HepG2 (cell line): ENCODE results near the gene C1orf50. TPM values are rescaled to one million over a fixed set of nuclear protein-coding genes. Genes with fewer than 3 reads are reported as not detected.
A peak's percentile ranks its signal among the peaks of the same experiment; 100 is the strongest.

ENCODE experiments used
- CREM ChIP-seq, 2 experiments: sonication (generic) in 1 of 2; formaldehyde crosslinking in 1 of 2; IDR thresholded peaks; 2 replicates each; pipeline versions ENCODE4 v1.4.0 to v1.6.1; 2016 to 2020; ENCODE audit warnings: antibody characterized with exemption in 1 of 2, mild to moderate bottlenecking in 1 of 2, missing genetic modification reagents in 1 of 2
- ELF1 ChIP-seq: sonication (generic); formaldehyde crosslinking; IDR thresholded peaks from 2 replicates; pipeline ENCODE4 v1.4.0; 2020; ENCODE audit warnings: missing genetic modification reagents
- ETV5 ChIP-seq: IDR thresholded peaks from 2 replicates; pipeline ENCODE4 v1.6.1; 2018; ENCODE audit warnings: missing biosample characterization, missing genetic modification reagents, inconsistent platforms, borderline replicate concordance
- FOXK1 ChIP-seq: sonication (generic); formaldehyde crosslinking; IDR thresholded peaks from 2 replicates; pipeline ENCODE4 v1.4.0; 2020; ENCODE audit warnings: low read depth, missing genetic modification reagents, borderline replicate concordance
- FOXP1 ChIP-seq, 2 experiments: fragments of 450-650 bp in 1 of 2; IDR thresholded peaks; 2 replicates each; pipeline ENCODE4 v1.6.1; 2017 to 2018; ENCODE audit warnings: antibody characterized with exemption in 1 of 2
- HCFC1 ChIP-seq: fragments of 150-350 bp; IDR thresholded peaks from 2 replicates; pipeline ENCODE4 v1.6.1; 2014; ENCODE audit warnings: low read depth, low read length
- MIER3 ChIP-seq: IDR thresholded peaks from 2 replicates; pipeline ENCODE4 v1.6.1; 2016; ENCODE audit warnings: missing compliant biosample characterization, borderline replicate concordance
- MYNN ChIP-seq: sonication (generic); formaldehyde crosslinking; IDR thresholded peaks from 2 replicates; pipeline ENCODE4 v1.4.0; 2020; ENCODE audit warnings: mild to moderate bottlenecking, low read depth, missing genetic modification reagents
- RAD21 ChIP-seq: fragments of 450-650 bp; formaldehyde crosslinking; IDR thresholded peaks from 2 replicates; pipeline ENCODE4 v1.5.0; 2020; ENCODE audit warnings: mild to moderate bottlenecking
- RBFOX2 ChIP-seq: fragments of 200-400 bp; formaldehyde crosslinking; IDR thresholded peaks from 2 replicates; pipeline ENCODE4 v1.6.1; 2017; ENCODE audit warnings: low read depth, mild to moderate bottlenecking, low read length
- SNRNP70 ChIP-seq: fragments of 200-400 bp; formaldehyde crosslinking; IDR thresholded peaks from 2 replicates; pipeline ENCODE4 v1.6.1; 2017; ENCODE audit warnings: mild to moderate bottlenecking, low read depth, low read length, moderate library complexity
- TOE1 ChIP-seq: sonication (generic); formaldehyde crosslinking; IDR thresholded peaks from 2 replicates; pipeline ENCODE4 v1.4.0; 2020; ENCODE audit warnings: mild to moderate bottlenecking, missing genetic modification reagents
- XRCC5 ChIP-seq: fragments of 200-400 bp; formaldehyde crosslinking; optimal IDR thresholded peaks from 2 replicates; pipeline ENCODE3; 2017; ENCODE audit warnings: mild to moderate bottlenecking, low read length
- ZNF263 ChIP-seq: sonication (generic); formaldehyde crosslinking; IDR thresholded peaks from 2 replicates; pipeline ENCODE4 v1.4.0; 2020; ENCODE audit warnings: missing genetic modification reagents
- ZNF331 ChIP-seq: sonication (generic); formaldehyde crosslinking; IDR thresholded peaks from 2 replicates; pipeline ENCODE4 v1.4.0; 2020; ENCODE audit warnings: missing genetic modification reagents
- ZNF569 ChIP-seq: sonication (generic); formaldehyde crosslinking; IDR thresholded peaks from 2 replicates; pipeline ENCODE4 v1.5.0; 2020; ENCODE audit warnings: mild to moderate bottlenecking, missing genetic modification reagents, moderate library complexity, borderline replicate concordance
- ZNF709 ChIP-seq: sonication (generic); formaldehyde crosslinking; IDR thresholded peaks from 2 replicates; pipeline ENCODE4 v1.5.0; 2020; ENCODE audit warnings: mild to moderate bottlenecking, missing genetic modification reagents
- ZNF768 ChIP-seq: sonication (generic); formaldehyde crosslinking; IDR thresholded peaks from 2 replicates; pipeline ENCODE4 v1.4.0; 2020; ENCODE audit warnings: missing genetic modification reagents
- ZNF773 ChIP-seq: sonication (generic); formaldehyde crosslinking; IDR thresholded peaks from 2 replicates; pipeline ENCODE4 v1.4.0; 2020; ENCODE audit warnings: missing genetic modification reagents, borderline replicate concordance
- ZNF775 ChIP-seq: sonication (generic); formaldehyde crosslinking; IDR thresholded peaks from 2 replicates; pipeline ENCODE4 v1.4.0; 2020; ENCODE audit warnings: missing genetic modification reagents, mild to moderate bottlenecking, moderate library complexity, borderline replicate concordance
- ZNF782 ChIP-seq: sonication (generic); formaldehyde crosslinking; IDR thresholded peaks from 2 replicates; pipeline ENCODE4 v1.4.0; 2020; ENCODE audit warnings: missing genetic modification reagents, mild to moderate bottlenecking, borderline replicate concordance
- polyA plus RNA-seq, 8 experiments: library from polyadenylated mRNA; depleted of rRNA in 3 of 8; stranded (reverse) in 7 of 8; unstranded in 1 of 8; fragments of >200 nt; fragmentation: Illumina TruSeq in 4 of 8; extraction: Trizol in 4 of 8; gene quantifications; 2 replicates each; pipeline versions ENCODE4 v1.2.1 to v1.2.3, GENCODE V29; 2011 to 2016; ENCODE audit warnings: low read depth in 4 of 8, missing spikeins in 1 of 8, mixed read lengths in 1 of 8; ENCODE audit not compliant: insufficient read depth in 1 of 8
- total RNA-seq, 5 experiments: library from RNA; depleted of rRNA; stranded (reverse); fragments of >200 nt; fragmentation: Illumina TruSeq; extraction: Trizol; gene quantifications; 2 replicates each; pipeline ENCODE4 v1.2.3, GENCODE V29; 2016; ENCODE audit warnings: low read depth in 1 of 5
- TF ChIP-seq, protein P1 (sequence below): sonication (generic); formaldehyde crosslinking; IDR thresholded peaks from 2 replicates; pipeline ENCODE4 v1.5.0; 2020; ENCODE audit warnings: missing genetic modification reagents
- TF ChIP-seq, protein P2 (sequence below): IDR thresholded peaks from 2 replicates; pipeline ENCODE4 v1.6.1; 2012; ENCODE audit warnings: inconsistent platforms
- TF ChIP-seq, protein P3 (sequence below): sonication (generic); formaldehyde crosslinking; IDR thresholded peaks from 2 replicates; pipeline ENCODE4 v1.4.0; 2020; ENCODE audit warnings: mild to moderate bottlenecking, missing genetic modification reagents
- TF ChIP-seq, protein P4 (sequence below): sonication (generic); formaldehyde crosslinking; IDR thresholded peaks from 2 replicates; pipeline ENCODE4 v1.5.0; 2020; ENCODE audit warnings: mild to moderate bottlenecking, missing genetic modification reagents

C1orf50 gene
- total and polyA plus RNA-seq, 2 of the 13 experiments (the other 11 are each of a cell fraction or from before 2014, with no cell fraction given): 4.3 to 4.8 TPM

DNA sequence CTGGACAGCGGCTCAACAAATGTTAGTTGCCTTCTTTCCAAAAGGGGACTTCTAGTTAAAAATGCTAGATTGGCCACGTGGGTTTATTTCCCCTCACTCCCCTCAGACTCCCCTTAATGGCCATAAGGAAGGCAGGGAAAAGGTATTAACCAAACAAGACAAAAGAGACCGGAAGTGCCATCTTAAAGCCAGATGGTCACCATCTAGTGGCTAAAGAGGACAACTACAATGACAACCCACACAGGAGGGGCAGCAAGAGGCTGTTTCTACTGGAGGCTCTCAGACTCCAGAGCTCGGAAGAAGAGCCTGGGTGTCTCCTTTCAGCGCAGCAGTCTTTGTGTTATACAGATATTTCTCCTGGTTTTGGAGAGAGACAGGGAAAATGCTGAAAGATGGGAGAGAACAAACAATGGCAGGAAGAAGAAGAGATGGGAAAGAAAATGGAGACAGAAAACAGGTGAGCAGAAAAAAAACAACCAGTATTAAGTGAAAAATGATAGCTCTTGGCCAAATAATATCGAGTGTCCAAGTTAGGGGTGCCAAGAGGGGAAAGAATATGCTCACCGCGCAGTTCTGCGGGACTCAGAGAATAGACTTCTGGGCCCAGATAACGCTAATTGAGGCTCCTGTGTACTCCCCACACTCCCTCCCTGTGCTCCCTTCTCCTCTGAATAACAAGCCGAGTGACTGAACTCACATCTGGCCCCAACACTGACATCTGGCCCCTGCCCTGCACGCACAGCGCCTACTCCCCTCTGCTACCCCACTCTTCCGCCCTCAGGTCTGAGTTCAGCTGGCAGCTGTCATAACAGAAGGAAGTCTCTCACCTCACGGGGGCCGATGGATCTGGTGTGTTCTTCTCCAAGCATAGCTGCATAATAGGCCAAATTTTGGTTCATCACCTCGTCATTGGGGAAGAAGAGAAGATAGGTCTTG is 9.8 kb upstream of the C1orf50 start (continued):
- no peak for TF ChIP-seq ZNF782 (CRISPR knock-in tag)
- peak; percentile 40; the same call in 1 of the 2 replicates for TF ChIP-seq RAD21 (CRISPR knock-in tag)
- no peak for TF ChIP-seq CREM (IDR thresholded peaks at IDR 0.05)
- no peak for TF ChIP-seq CREM (CRISPR knock-in tag; IDR thresholded peaks at IDR 0.05)
- no peak for TF ChIP-seq MIER3 (CRISPR knock-in tag)
- no peak for TF ChIP-seq ZNF773 (CRISPR knock-in tag)
- TF ChIP-seq FOXK1 (CRISPR knock-in tag): no peak
- TF ChIP-seq ELF1 (CRISPR knock-in tag): peak; percentile 85
- TF ChIP-seq ZNF768 (CRISPR knock-in tag): no peak
- peak; percentile 36 for TF ChIP-seq XRCC5
- TF ChIP-seq ZNF775 (CRISPR knock-in tag): no peak
- TF ChIP-seq, protein P1, sequence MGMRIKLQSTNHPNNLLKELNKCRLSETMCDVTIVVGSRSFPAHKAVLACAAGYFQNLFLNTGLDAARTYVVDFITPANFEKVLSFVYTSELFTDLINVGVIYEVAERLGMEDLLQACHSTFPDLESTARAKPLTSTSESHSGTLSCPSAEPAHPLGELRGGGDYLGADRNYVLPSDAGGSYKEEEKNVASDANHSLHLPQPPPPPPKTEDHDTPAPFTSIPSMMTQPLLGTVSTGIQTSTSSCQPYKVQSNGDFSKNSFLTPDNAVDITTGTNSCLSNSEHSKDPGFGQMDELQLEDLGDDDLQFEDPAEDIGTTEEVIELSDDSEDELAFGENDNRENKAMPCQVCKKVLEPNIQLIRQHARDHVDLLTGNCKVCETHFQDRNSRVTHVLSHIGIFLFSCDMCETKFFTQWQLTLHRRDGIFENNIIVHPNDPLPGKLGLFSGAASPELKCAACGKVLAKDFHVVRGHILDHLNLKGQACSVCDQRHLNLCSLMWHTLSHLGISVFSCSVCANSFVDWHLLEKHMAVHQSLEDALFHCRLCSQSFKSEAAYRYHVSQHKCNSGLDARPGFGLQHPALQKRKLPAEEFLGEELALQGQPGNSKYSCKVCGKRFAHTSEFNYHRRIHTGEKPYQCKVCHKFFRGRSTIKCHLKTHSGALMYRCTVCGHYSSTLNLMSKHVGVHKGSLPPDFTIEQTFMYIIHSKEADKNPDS (CRISPR knock-in tag): no peak
- no peak for TF ChIP-seq ZNF709 (CRISPR knock-in tag)
- TF ChIP-seq ZNF263: no peak
- TF ChIP-seq, protein P2, sequence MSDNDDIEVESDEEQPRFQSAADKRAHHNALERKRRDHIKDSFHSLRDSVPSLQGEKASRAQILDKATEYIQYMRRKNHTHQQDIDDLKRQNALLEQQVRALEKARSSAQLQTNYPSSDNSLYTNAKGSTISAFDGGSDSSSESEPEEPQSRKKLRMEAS: no peak
- no peak for TF ChIP-seq ZNF569 (CRISPR knock-in tag)
- 0 out of 2 replicates have a peak, but pooled peaks have one; percentile 14 for TF ChIP-seq ZNF331 (CRISPR knock-in tag)
- TF ChIP-seq MYNN (CRISPR knock-in tag): no peak
- TF ChIP-seq FOXP1 (IDR thresholded peaks at IDR 0.05): no peak
- TF ChIP-seq FOXP1 (CRISPR knock-in tag; IDR thresholded peaks at IDR 0.05): no peak
- TF ChIP-seq, protein P3, sequence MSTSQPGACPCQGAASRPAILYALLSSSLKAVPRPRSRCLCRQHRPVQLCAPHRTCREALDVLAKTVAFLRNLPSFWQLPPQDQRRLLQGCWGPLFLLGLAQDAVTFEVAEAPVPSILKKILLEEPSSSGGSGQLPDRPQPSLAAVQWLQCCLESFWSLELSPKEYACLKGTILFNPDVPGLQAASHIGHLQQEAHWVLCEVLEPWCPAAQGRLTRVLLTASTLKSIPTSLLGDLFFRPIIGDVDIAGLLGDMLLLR: no peak
- TF ChIP-seq TOE1: no peak
- TF ChIP-seq, protein P4, sequence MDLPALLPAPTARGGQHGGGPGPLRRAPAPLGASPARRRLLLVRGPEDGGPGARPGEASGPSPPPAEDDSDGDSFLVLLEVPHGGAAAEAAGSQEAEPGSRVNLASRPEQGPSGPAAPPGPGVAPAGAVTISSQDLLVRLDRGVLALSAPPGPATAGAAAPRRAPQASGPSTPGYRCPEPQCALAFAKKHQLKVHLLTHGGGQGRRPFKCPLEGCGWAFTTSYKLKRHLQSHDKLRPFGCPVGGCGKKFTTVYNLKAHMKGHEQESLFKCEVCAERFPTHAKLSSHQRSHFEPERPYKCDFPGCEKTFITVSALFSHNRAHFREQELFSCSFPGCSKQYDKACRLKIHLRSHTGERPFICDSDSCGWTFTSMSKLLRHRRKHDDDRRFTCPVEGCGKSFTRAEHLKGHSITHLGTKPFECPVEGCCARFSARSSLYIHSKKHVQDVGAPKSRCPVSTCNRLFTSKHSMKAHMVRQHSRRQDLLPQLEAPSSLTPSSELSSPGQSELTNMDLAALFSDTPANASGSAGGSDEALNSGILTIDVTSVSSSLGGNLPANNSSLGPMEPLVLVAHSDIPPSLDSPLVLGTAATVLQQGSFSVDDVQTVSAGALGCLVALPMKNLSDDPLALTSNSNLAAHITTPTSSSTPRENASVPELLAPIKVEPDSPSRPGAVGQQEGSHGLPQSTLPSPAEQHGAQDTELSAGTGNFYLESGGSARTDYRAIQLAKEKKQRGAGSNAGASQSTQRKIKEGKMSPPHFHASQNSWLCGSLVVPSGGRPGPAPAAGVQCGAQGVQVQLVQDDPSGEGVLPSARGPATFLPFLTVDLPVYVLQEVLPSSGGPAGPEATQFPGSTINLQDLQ: no peak
- no peak for TF ChIP-seq SNRNP70
- TF ChIP-seq RBFOX2: no peak
- peak; percentile 90 for TF ChIP-seq ETV5 (CRISPR knock-in tag)
- TF ChIP-seq HCFC1: no peak
